ENCODE measurements around the gene AGBL5. TPM values are rescaled to one million over a fixed set of nuclear protein-coding genes. Genes with fewer than 3 reads are reported as not detected.

Gene AGBL5
- total RNA-seq, 1 experiment from 2014 or later: 55.4 TPM

DNA sequence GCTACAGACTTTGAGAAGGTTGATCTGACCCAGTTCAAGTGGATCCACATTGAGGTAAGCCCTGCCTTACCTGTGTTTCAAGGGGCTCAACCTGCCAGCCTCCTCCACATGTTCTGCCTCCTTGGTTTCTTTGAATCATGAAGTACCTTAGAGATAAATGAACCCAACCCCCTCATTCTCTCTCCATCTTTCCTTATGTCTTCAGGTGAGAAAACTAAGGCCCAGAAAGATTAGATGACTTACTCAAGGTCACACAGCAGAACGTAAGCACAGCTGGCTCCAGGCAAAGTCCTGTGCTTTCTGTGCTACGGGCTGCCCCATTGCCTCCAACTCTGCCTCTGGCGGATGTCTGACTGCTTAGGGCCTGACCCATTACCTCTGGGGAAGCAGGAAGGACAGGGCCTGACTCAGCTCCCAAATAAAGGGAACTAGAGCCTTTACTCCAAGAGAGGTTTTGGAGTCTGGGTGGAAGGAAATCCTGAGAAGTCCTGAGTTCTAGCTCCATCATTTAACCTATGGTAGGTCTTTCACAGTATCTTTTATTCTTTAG, 45.4 kb downstream of the AGBL5 start:
- no CpG with 5 or more reads among the region's 3 CpGs for WGBS (ENCODE audit: extremely low coverage, insufficient read length, low lambda C conversion rate)

More for the DNA sequence above, 45.4 kb downstream of the AGBL5 start:
- Histone ChIP-seq H2BK20ac (ENCODE audit: low read depth, low read length, poor library complexity, severe bottlenecking) (no peak overlapping the region), H3K4me2 (ENCODE audit: insufficient read depth, insufficient read length, low read length) (no peak overlapping the region), H4K20me1 (ENCODE audit: control insufficient read depth, insufficient read depth, insufficient read length) (peaks cover 3% of the 10 kb centered on the region), H3K18ac (ENCODE audit: insufficient read length, low read depth, low read length) (no peak overlapping the region), H3K14ac (ENCODE audit: insufficient read depth, low read length) (no peak overlapping the region), H3K9ac (ENCODE audit: extremely low read depth, insufficient read length, low read length) (no peak overlapping the region), H3K4ac (ENCODE audit: low read depth, low read length) (no peak overlapping the region), H3K4me1 (ENCODE audit: insufficient read depth, low read length) (no peaks in the 10 kb centered on the region), H3K56ac (ENCODE audit: insufficient read length, low read depth, low read length) (no peak overlapping the region), H2BK12ac (ENCODE audit: insufficient read length, low read depth, low read length) (no peak overlapping the region), H2BK120ac (ENCODE audit: low read depth, low read length, poor library complexity, severe bottlenecking) (no peak overlapping the region), H3K27ac (ENCODE audit: insufficient read length, low read depth, low read length) (no peak overlapping the region), H3K27me3 (ENCODE audit: insufficient read depth, low read length) (no peaks in the 10 kb centered on the region), H2BK15ac (ENCODE audit: low read depth, low read length) (no peak overlapping the region), H3K23me2 (ENCODE audit: insufficient read length, low read depth, low read length, poor library complexity, severe bottlenecking) (no peaks in the 10 kb centered on the region), H3K79me1 (ENCODE audit: insufficient read depth, low read depth, low read length, poor library complexity, severe bottlenecking) (no peaks in the 10 kb centered on the region), H2AK5ac (ENCODE audit: insufficient read length, low read length) (no peak overlapping the region), H3T11ph (ENCODE audit: low read length) (no peak overlapping the region), H3K79me2 (ENCODE audit: insufficient read depth, low read length) (no peaks in the 10 kb centered on the region), H2AFZ (ENCODE audit: low read length) (no peak overlapping the region), H2BK5ac (ENCODE audit: insufficient read length, low read length) (no peak overlapping the region), H3K9me3 (ENCODE audit: control insufficient read depth, low read depth, low read length) (no peaks in the 10 kb centered on the region), H3K23ac (ENCODE audit: insufficient read length, low read depth, low read length) (no peak overlapping the region), H4K8ac (replicated peaks; ENCODE audit: insufficient read length, low read depth, low read length) (no peak overlapping the region), H4K5ac (ENCODE audit: insufficient read length, low read depth, low read length) (no peak overlapping the region), H4K91ac (ENCODE audit: insufficient read length, low read depth, low read length) (no peak overlapping the region)
- Mint-ChIP-seq H3K4me1 (peaks cover 8 to 10% of the 10 kb centered on the region in 2 experiments), H3K9me3 (no peaks in the 10 kb centered on the region; a peak in 1 of 5 replicates), H3K4me3 (peak overlapping the region in 1 of 2 experiments; percentile 67; a peak in 3 of 5 replicates), H3K27me3 (ENCODE audit: low read depth) (peaks cover 2% of the 10 kb centered on the region; the same call in 1 of the 2 replicates), H3K27ac (peak overlapping the region in 1 of 3 experiments; percentile 93; a peak in 1 of 7 replicates), H3K36me3 (ENCODE audit: insufficient read depth in 1 of 3, low read depth in 3 of 3) (peaks cover 0 to 1% (median 0%) of the 10 kb centered on the region in 3 experiments; a peak in 3 of 7 replicates)
- TF ChIP-seq, protein P1, sequence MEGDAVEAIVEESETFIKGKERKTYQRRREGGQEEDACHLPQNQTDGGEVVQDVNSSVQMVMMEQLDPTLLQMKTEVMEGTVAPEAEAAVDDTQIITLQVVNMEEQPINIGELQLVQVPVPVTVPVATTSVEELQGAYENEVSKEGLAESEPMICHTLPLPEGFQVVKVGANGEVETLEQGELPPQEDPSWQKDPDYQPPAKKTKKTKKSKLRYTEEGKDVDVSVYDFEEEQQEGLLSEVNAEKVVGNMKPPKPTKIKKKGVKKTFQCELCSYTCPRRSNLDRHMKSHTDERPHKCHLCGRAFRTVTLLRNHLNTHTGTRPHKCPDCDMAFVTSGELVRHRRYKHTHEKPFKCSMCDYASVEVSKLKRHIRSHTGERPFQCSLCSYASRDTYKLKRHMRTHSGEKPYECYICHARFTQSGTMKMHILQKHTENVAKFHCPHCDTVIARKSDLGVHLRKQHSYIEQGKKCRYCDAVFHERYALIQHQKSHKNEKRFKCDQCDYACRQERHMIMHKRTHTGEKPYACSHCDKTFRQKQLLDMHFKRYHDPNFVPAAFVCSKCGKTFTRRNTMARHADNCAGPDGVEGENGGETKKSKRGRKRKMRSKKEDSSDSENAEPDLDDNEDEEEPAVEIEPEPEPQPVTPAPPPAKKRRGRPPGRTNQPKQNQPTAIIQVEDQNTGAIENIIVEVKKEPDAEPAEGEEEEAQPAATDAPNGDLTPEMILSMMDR (conservative IDR thresholded peaks at IDR 0.05): no peak
- no peak for DNase-seq
